GM18861 (cell line): ENCODE measurements around the gene DSCAM.

Experiments used
- ATAC-seq: cut with Tn5 transposase; IDR thresholded peaks from one replicate; pipeline ENCODE4 v1.9.1; 2021; ENCODE audit not compliant: unreplicated experiment

Gene DSCAM

GRCh38 chr21:40783404-40783803, 63.6 kb downstream of the DSCAM start:
- ATAC-seq, result no peak

- ATAC-seq, result no peak
Observed at GRCh38 chr21:40770435-40771055, 76.4 kb downstream of the DSCAM start.

GRCh38 chr21:40769231-40769630, 77.7 kb downstream of the DSCAM start:
- no peak for ATAC-seq

DNA sequence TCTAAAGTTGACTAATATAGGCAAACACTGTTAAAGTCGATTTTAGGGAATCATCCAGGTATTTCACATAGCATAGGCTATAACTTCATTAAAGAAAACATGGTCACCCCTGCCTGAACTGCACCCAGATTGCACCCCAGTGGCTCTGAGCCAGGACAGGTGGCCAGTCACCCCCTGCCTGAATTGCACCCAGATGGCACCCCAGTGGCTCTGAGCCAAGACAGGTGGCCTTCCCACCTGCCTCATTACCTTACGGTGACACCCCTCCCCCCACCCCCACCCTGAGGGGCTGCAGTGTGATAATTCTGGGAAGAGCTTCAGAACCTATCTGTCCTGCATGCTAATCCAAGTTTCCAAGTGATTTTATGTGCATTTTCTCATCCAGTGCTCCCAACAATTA, 78.9 kb downstream of the DSCAM start:
- no peak for ATAC-seq

GRCh38 chr21:40766381-40766780, 80.6 kb downstream of the DSCAM start:
- no peak for ATAC-seq

GRCh38 chr21:40765811-40766210, 81.1 kb downstream of the DSCAM start:
- no peak for ATAC-seq

DNA sequence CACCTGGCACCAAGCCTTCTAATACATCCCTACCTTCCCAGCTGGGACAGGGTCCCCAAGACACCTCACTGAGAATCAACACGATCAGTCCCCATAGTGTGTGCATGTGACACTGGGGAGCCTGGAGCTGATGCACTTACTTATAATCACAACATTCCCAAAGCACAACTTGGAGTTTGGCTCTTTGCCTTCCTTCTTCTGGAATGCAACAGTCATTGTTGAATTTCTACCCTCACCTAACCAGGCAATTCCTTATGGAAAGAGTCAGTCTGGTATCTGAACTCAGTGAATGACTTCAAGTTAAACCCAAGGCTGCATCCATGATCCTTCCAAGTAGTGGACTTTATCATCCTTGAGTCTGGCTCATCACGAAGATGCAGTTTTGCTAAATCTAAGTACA, 86.1 kb downstream of the DSCAM start:
- no peak for ATAC-seq

- ATAC-seq, result no peak
Observed at GRCh38 chr21:40759061-40759460, 87.9 kb downstream of the DSCAM start.

- ATAC-seq, result no peak
Observed at GRCh38 chr21:40757366-40757765, 89.6 kb downstream of the DSCAM start.

GRCh38 chr21:40754466-40754865, 92.5 kb downstream of the DSCAM start:
- ATAC-seq, result no peak

GRCh38 chr21:40753756-40754155, 93.2 kb downstream of the DSCAM start:
- ATAC-seq, result no peak

- ATAC-seq, result no peak
Observed at GRCh38 chr21:40752125-40752524, 94.8 kb downstream of the DSCAM start.

DNA sequence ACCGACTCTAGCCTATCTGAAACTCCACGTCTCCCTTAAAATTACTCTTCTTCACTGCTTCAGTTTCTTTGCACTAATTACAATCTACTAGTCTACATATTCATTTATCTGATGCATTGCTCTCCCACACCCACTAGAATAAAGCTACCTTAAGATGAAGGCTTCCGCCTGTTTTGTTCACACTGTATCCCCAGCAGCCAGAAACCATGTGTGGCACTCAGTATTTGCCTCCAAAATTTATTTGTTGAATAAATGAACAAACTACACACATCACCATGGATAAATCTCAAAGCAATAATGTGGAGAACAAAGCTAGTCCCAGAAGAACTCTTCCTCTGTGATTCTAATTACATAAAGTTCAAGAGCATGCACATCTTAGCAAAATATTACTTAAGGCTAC, 95.7 kb downstream of the DSCAM start:
- ATAC-seq, result no peak

DNA sequence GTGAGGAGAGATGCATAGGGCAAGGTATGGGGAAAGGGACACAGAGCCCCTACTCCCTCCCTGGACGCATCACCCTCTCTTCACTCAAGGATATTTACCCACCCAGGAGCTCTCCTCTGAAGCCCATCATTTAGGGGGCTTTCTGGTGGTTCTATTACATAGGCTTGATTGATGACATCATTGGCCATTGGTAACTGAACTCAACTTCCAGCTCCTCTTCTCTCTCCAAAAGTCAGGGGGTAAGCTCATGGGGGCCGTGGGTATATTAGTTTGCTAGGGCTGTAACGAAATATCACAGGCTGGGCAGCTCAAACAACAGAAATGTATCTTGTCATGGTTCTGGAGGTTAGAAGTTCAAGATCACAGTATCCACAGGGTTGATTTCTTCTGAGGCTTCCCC, 110.8 kb downstream of the DSCAM start:
- no peak for ATAC-seq

DNA sequence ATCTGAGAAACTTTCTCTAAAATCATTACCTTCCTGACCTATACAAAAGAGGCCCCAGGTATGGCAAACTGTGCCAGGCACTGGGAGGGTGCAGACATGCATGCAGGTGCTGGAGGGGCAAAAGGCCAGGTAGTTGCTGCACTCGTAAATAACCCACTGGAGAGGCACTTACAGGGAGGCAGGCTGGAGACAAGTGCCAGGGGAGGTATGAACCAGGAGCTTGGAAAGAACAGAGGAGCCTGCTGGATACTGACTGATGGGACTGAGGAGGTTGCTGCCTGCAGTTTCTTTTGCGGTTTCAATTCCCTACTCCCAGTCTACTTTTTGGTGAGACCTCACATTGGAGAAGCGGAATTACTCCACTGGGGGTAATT, 113.9 kb downstream of the DSCAM start:
- ATAC-seq, result no peak

- ATAC-seq, result no peak
Observed at GRCh38 chr21:40732253-40733023, 114.5 kb downstream of the DSCAM start.

DNA sequence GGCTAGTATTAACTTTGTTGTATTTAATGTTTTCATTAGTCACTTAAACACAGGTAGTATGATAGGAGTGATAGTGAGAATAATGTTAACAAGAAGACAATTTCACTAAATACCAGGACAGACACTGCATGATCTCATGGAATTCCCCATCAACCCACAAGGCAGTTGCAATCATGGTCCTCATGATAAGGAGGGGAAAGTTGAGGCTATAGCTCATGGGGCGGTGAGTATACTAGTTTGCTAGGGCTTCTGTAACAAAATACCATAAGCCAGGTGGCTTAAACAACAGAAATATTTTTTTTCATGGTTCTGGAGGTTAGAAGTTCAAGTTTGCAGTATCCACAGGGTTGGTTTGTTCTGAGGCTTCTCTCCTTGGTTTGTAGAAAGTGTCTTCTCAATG, 115.8 kb downstream of the DSCAM start:
- ATAC-seq, result no peak

DNA sequence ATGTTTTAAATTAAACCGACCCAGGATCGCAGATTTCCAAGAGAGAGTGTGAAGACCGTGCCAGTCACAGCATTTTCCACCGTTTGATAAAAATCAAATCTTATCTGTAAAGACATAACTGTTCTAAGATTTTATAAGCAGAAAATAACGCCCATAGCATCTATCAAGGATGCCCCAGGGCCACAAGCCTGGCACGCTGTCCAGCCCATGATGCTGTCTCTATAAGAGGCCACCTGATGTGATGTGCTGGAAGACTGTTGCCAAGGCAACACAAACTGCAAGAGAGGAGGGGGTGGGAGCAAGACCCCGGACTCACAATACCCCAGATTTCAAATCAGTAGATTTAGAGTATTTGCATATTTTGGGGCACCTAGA, 116.5 kb downstream of the DSCAM start:
- ATAC-seq, result no peak

DNA sequence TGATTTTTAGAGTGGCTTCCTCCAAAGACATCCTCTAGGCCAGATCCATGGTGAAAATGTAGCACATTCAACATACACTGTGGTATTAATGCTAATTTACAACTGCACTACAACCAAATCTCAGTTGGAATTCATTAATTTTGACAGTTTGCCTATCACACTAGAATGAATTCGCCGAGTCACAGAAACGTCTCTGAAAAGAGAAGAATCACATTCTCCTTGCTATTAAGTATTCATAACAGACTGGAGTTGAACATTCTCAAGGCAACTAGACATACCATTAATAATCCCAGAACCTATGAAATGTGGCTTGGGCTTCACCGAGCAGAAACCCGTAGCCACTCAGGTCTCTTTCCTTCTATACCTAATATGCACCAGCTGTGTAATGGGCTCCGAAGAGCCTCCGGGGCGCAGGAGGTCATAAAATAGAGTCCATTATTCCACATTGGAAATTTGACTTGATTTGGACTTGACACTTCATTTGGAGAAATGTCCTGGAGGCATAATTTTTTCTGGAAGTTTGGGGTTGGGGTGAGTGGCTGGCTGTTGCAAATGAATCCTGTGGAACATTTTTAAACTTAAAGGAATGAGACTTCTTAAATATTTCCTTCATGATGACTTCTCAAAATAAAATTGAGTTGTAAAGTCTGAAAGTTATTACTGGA, 117.1 kb downstream of the DSCAM start:
- no peak for ATAC-seq

GRCh38 chr21:40723966-40724365, 123.0 kb downstream of the DSCAM start:
- no peak for ATAC-seq

- no peak for ATAC-seq
Observed at GRCh38 chr21:40723317-40723716, 123.6 kb downstream of the DSCAM start.

GRCh38 chr21:40719615-40720014, 127.3 kb downstream of the DSCAM start:
- no peak for ATAC-seq
